GM12878 (cell line): ENCODE results near the gene VKORC1.

Source experiments
- CHD2 ChIP-seq: IDR thresholded peaks from 2 replicates; pipeline ENCODE4 v1.6.1; 2011; ENCODE audit warnings: low read depth, low read length, improper control_type of control experiment, borderline replicate concordance
- CTCF ChIP-seq, 3 experiments: IDR thresholded peaks in 2 of 3; conservative IDR thresholded peaks in 1 of 3; 2 replicates each; pipeline ENCODE4 v1.5.1; 2011; ENCODE audit warnings: low read depth in 3 of 3, low read length in 3 of 3, mild to moderate bottlenecking in 3 of 3, control low read depth in 2 of 3, moderate library complexity in 2 of 3, inconsistent platforms in 1 of 3, mixed read lengths in 1 of 3; ENCODE audit not compliant: control insufficient read depth in 2 of 3, insufficient read depth in 1 of 3; ENCODE audit errors: extremely low read depth in 1 of 3
- JUND ChIP-seq: IDR thresholded peaks from 2 replicates; pipeline ENCODE4 v1.6.1; 2012; ENCODE audit warnings: low read depth, mild to moderate bottlenecking, low read length, improper control_type of control experiment, moderate library complexity
- NBN ChIP-seq: fragments of 450-650 bp; IDR thresholded peaks from 2 replicates; pipeline ENCODE4 v1.6.1; 2016
- NRF1 ChIP-seq: conservative IDR thresholded peaks from 2 replicates; pipeline ENCODE4 v1.6.1; 2011; ENCODE audit warnings: mild to moderate bottlenecking, low read depth, low read length, improper control_type of control experiment
- REST ChIP-seq: IDR thresholded peaks from 2 replicates; pipeline ENCODE4 v1.6.1; 2012; ENCODE audit warnings: mild to moderate bottlenecking, low read depth, low read length
- RFX5 ChIP-seq: IDR thresholded peaks from 2 replicates; pipeline ENCODE4 v1.6.1; 2011; ENCODE audit warnings: low read depth, low read length, improper control_type of control experiment
- SMAD1 ChIP-seq: fragments of 450-650 bp; IDR thresholded peaks from 2 replicates; pipeline ENCODE4 v1.6.1; 2018; ENCODE audit warnings: mild to moderate bottlenecking, low read depth; ENCODE audit not compliant: partially characterized antibody
- SRF ChIP-seq, 2 experiments: IDR thresholded peaks; 2 replicates each; pipeline ENCODE4 v1.6.1; 2011; ENCODE audit warnings: low read depth in 2 of 2, low read length in 2 of 2, mild to moderate bottlenecking in 1 of 2, moderate library complexity in 1 of 2
- TAF1 ChIP-seq: IDR thresholded peaks from 2 replicates; pipeline ENCODE4 v1.6.1; 2011; ENCODE audit warnings: mild to moderate bottlenecking, low read depth, low read length, borderline replicate concordance
- USF2 ChIP-seq: IDR thresholded peaks from 2 replicates; pipeline ENCODE4 v1.6.1; 2011; ENCODE audit warnings: low read depth, low read length, improper control_type of control experiment, borderline replicate concordance

- TF ChIP-seq CTCF (IDR thresholded peaks at IDR 0.05 in 2 of 3, conservative IDR thresholded peaks at IDR 0.05 in 1 of 3; ENCODE audit: control insufficient read depth in 2 of 3, extremely low read depth in 1 of 3, insufficient read depth in 1 of 3, low read depth in 3 of 3, low read length in 3 of 3) (no peak), TAF1 (no peak), NBN (no peak), SRF (IDR thresholded peaks at IDR 0.05; ENCODE audit: low read depth in 2 of 2, low read length in 2 of 2) (no peak), JUND (no peak), REST (no peak), USF2 (no peak), RFX5 (no peak), SMAD1 (no peak), CHD2 (no peak), NRF1 (no peak)
Observed at GRCh38 chr16:31130336-31130891, 35.8 kb upstream of the VKORC1 start.
